GM06990 (cell line): ENCODE data around the gene CADM1.

ENCODE experiments used
- DNase-seq: peaks from one replicate; pipeline ENCODE4 v3.0.0-alpha.2; 2011; ENCODE audit not compliant: insufficient read length; ENCODE audit errors: extremely low read depth
- H3K27me3 ChIP-seq: replicated peaks from 2 replicates; pipeline ENCODE4 v1.6.0; 2011; ENCODE audit warnings: low read length; ENCODE audit not compliant: control insufficient read depth, insufficient read depth
- H3K36me3 ChIP-seq: 2 replicates; pipeline ENCODE4 v1.5.1; 2011; ENCODE audit warnings: low read length; ENCODE audit not compliant: control insufficient read depth, insufficient read depth
- H3K4me3 ChIP-seq: replicated peaks from 2 replicates; pipeline ENCODE4 v1.5.1; 2011; ENCODE audit warnings: low read depth, mild to moderate bottlenecking, control low read depth, low read length
- CTCF ChIP-seq: IDR thresholded peaks from 2 replicates; pipeline ENCODE4 v1.5.1; 2011; ENCODE audit warnings: low read length, control low read depth, mild to moderate bottlenecking, inconsistent platforms; ENCODE audit not compliant: insufficient read depth, poor library complexity, severe bottlenecking

CADM1 gene

DNA sequence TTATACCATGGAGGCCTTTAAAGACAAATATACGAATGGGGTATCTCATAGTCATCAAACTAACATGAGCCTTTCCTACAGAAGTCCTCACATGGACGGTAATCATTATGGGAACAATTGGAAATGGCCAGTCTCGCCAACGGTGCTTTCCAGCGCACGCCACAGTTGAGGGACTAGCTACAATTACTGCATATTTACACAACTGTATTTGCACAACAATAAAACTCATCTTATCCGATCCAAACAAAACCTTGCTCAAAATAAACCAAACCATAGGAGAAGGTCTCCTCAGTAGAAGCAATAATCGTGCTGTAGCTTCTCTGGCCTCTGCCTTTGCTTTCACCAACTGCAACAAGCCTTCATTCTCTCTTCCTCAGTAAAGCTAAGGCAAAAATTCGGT lies 5.9 kb downstream of the CADM1 start:
- no peak overlapping the region for H3K4me3 ChIP-seq
- H3K27me3 ChIP-seq, result no peaks in the 10 kb centered on the region
- TF ChIP-seq CTCF, result no peak
- H3K36me3 ChIP-seq, result no peaks in the 10 kb centered on the region
- no peak for DNase-seq

GRCh38 chr11:115497303-115497702 lies 6.9 kb downstream of the CADM1 start:
- TF ChIP-seq CTCF, result no peak
- no peak for DNase-seq
- no peaks in the 10 kb centered on the region for H3K36me3 ChIP-seq
- no peaks in the 10 kb centered on the region for H3K27me3 ChIP-seq
- no peak overlapping the region for H3K4me3 ChIP-seq

- TF ChIP-seq CTCF, result no peak
- Histone ChIP-seq H3K27me3 (no peaks in the 10 kb centered on the region), H3K4me3 (no peak overlapping the region), H3K36me3 (no peaks in the 10 kb centered on the region)
- DNase-seq, result no peak
Observed at GRCh38 chr11:115496892-115497291, 7.3 kb downstream of the CADM1 start.

- Histone ChIP-seq H3K36me3 (no peaks in the 10 kb centered on the region), H3K27me3 (no peaks in the 10 kb centered on the region), H3K4me3 (no peak overlapping the region)
- no peak for DNase-seq
- no peak for TF ChIP-seq CTCF
Observed at GRCh38 chr11:115493905-115494304, 10.3 kb downstream of the CADM1 start.

GRCh38 chr11:115493488-115493887 lies 10.7 kb downstream of the CADM1 start:
- no peak for TF ChIP-seq CTCF
- H3K36me3 ChIP-seq, result no peaks in the 10 kb centered on the region
- H3K27me3 ChIP-seq, result no peaks in the 10 kb centered on the region
- DNase-seq, result no peak
- H3K4me3 ChIP-seq, result no peak overlapping the region

GRCh38 chr11:115489466-115489865 lies 14.7 kb downstream of the CADM1 start:
- H3K27me3 ChIP-seq, result no peaks in the 10 kb centered on the region
- H3K4me3 ChIP-seq, result no peak overlapping the region
- TF ChIP-seq CTCF, result no peak
- no peak for DNase-seq
- H3K36me3 ChIP-seq, result no peaks in the 10 kb centered on the region
